Measurements from ENCODE around the gene MED20.

The MED20 gene, protein sequence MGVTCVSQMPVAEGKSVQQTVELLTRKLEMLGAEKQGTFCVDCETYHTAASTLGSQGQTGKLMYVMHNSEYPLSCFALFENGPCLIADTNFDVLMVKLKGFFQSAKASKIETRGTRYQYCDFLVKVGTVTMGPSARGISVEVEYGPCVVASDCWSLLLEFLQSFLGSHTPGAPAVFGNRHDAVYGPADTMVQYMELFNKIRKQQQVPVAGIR

DNA sequence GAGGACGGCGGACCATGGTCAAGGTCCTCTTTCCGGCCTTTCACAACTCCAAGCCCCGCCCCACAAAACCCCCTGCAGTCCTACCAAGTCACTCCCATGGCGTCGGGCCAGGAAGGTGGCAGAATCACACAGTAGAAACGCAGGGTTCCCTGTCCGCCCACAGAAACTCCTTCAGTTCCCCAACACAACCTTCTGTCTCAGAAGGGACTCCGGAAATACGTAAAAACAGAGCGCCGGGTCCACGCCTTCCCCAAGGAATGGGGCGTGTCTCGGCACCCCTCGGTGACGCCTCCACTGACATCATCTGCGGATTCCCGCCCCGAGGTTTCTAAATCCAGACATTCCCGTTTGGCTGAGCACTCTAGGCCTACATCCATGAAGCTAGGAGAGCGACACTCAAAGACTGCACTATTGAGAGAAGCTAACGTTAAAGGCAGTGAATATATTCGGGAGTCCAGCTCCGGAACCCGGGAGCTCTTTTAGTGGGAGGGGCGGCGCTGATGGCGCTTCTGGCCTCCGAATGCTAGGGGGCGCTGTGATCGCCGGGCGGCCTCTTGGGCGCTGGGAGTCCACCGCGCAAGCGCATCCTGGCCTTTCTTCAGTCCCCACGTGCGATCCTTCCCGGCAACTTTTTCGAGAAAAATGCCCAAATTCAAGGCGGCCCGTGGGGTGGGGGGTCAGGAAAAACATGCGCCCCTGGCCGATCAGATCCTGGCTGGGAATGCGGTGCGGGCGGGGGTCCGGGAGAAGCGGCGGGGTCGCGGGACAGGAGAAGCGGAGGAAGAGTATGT lies at the start of gene MED20, which contains the start of gene BYSL:
MED20 (minus strand) TSS at position 219 of the 791 bp plus-strand sequence; CDS start at position 98, 121 bp downstream.
BYSL (plus strand) TSS at position 579 of the 791 bp plus-strand sequence; CDS start at position 643, 64 bp downstream.
- TF ChIP-seq GATA2 (IDR thresholded peaks at IDR 0.05; ENCODE audit: low read depth, low read length), result no peak
- TF ChIP-seq GATA3 (IDR thresholded peaks at IDR 0.05; ENCODE audit: low read depth, low read length), result no peak

DNA sequence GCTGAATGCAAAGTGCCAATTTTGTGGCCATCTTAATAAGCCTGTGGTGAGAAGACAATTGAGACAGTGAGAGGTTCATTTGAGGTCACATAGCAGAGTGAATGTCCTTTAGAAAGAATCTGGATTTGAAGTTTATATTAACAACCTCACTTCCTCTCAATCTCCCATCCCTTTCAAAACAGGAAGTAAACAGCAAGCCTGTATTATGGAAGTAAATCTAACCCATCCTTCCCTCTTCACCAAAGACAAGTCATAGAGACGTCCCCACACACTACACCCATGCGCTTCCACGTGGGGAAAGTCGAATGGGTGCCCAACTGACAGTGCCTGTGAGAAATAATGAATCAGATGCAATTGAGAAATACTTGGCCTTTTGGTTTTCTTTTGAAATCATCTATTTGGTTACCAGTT lies 49.5 kb upstream of the MED20 start:
- TF ChIP-seq GATA3 (IDR thresholded peaks at IDR 0.05; ENCODE audit: low read depth, low read length), result no peak
- no peak for TF ChIP-seq GATA2 (IDR thresholded peaks at IDR 0.05; ENCODE audit: low read depth, low read length)

DNA sequence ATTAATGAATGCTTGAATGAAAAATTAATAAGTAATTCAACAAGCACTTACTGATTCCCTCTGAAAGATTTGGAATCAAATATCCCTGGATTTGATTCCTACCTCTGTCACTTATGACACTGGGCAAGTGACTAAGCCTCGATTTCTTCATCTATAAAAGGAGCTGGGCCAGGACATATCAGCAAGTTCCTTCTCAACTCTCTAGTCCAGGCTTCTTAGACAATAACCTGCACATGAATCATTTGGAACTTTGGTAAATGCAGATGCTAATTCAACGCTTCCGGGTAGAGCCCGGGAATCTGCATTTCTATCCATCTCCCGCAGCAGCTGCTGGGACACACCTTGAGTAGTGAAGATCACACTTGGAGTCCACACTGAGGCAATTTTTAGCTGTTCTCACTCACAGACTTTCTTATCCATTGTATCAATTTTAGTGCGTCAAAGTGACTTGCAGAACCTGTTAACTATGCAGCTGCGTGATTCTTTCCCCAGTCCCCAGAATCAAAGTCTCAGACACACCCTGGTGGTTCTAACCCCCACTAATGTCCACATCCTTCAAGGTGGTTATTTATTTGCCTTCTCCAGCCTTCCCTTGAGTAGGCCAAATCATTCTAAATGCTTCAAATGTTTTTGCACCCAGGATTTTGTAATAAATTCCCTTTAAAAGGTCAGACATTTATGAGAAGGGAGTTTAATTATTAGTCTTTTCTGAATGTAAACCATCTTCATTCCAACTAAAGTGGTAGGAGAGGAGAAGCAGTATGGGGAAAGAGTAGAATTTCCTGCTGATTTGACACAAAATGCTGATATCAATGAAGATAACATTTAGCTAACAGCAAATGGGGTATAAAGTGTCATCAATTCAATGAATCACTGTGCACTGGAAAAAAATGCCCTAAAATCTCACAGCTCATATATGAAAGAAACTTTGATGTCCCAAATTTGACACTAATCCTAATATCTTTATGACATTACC lies 46.7 kb upstream of the MED20 start:
- TF ChIP-seq GATA2 (IDR thresholded peaks at IDR 0.05; ENCODE audit: low read depth, low read length) (no peak), GATA3 (IDR thresholded peaks at IDR 0.05; ENCODE audit: low read depth, low read length) (no peak)

DNA sequence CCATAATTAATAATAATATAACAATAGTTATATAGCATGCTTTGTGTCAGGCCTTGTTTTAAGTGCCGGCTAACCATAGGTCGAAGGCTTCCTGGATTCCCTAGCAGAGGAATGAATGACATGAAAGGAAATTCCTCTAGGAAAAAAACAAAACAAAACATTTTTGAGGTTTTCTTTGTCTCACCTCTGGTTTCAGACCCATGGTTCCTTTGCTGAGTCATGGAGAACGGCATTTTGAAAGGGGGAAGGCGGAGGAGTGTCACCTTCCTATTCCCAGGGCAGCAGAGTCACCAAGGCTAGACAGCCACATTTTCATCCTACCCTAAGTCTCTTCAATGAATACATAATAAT lies 46.0 kb upstream of the MED20 start:
- TF ChIP-seq GATA3 (IDR thresholded peaks at IDR 0.05; ENCODE audit: low read depth, low read length) (no peak), GATA2 (IDR thresholded peaks at IDR 0.05; ENCODE audit: low read depth, low read length) (no peak)

DNA sequence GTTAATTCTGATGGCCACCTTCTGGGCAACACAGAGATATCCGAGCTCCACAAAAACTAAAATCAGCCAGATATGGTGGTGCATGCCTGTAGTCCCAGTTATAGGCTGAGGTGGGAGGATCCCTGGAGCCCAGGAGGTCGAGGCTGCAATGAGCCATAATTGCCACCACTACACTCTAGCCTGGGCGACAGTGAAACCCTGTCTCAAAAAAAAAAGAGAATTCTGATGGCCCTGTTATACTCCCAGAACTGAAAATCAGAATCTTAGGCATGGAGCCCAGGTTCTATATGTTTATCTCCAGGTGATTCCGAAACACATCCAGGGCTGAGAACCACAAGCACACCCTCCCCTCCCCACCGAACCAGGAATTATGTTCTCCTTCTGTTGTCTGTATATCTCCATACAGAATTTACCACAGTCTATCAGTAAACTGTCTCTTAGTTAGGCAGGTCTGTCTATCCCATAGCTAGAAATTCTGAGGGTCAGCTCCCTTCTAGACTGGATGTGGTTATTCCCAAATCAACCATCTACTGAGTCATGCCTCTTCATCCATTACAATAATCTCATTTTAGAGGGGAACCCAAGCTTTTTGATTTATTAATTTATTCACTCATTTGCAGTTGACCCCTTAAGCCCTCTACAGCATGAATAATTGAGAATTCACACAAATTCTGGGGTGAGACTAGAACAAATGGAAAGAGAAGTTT lies 45.4 kb upstream of the MED20 start:
- TF ChIP-seq GATA2 (IDR thresholded peaks at IDR 0.05; ENCODE audit: low read depth, low read length) (no peak), GATA3 (IDR thresholded peaks at IDR 0.05; ENCODE audit: low read depth, low read length) (no peak)

DNA sequence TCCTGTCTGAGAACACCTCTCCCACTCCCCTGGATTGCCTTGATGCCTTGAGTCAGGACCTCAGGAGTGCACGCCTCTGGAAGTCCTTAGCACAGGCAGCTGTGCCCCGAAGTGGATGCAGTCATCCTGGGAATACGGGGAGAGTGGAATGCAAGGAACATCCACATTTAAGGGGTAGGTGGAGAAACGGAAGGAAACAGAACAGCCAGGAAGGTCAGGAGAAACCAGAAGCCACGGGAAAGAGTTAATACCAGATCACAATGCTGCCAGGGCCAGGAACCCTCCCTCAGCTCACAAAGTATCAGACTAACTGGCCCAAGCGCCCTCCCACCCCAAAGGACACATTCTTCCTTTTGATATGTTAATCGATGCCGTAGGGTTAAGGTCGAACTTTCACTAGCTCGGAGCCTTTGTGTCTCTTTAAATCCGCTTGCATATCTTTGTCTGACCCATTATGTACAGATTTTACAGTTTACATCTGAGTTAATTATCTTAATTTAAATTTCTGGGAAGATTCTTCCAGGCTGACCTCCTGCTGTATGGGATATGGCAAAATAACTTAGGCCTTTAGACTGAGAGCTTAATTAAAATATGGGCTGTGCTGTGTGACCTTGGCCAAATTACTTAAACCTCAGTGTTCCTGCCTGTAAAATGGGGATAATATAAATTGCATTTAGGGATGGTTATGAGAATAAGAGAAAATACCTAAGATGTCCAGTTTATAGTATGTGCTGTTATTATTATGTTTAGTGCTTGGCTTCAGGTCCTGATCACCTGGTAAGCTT lies 44.7 kb upstream of the MED20 start:
- TF ChIP-seq GATA3 (IDR thresholded peaks at IDR 0.05; ENCODE audit: low read depth, low read length) (no peak), GATA2 (IDR thresholded peaks at IDR 0.05; ENCODE audit: low read depth, low read length) (no peak)

DNA sequence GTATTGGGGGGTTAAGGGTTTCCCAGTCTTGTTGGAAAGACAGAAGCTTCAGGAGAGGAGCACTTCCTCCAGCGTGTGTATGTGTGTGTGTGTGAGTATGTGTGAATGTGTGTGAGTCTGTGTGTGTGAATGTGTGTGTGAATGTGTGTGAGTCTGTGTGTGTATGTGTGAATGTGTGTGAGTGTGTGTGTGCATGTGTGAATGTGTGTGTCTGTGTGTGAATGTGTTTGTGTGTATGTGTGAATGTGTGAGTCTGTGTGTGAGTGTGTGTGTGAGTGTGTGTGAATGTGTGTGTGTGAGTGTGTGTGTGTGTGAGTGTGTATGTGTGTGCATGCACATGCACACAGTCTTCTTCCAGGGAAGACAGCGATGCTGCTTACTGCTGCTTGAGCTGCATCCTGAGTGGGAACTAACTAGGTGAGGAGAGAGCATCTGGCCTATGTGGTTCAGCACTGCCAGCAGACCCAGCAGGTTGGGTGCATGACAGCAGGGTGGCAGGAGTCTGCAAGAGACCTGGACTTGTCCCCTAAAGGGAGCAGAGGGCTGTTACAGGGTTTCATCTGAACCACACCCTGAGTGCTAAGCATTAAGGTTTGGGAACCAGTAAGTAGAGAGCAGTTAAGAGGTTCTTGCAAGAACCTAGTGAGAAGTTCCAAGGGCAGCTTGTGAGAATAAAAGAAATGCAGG lies 43.4 kb upstream of the MED20 start:
- TF ChIP-seq GATA2 (IDR thresholded peaks at IDR 0.05; ENCODE audit: low read depth, low read length) (no peak), GATA3 (IDR thresholded peaks at IDR 0.05; ENCODE audit: low read depth, low read length) (no peak)

DNA sequence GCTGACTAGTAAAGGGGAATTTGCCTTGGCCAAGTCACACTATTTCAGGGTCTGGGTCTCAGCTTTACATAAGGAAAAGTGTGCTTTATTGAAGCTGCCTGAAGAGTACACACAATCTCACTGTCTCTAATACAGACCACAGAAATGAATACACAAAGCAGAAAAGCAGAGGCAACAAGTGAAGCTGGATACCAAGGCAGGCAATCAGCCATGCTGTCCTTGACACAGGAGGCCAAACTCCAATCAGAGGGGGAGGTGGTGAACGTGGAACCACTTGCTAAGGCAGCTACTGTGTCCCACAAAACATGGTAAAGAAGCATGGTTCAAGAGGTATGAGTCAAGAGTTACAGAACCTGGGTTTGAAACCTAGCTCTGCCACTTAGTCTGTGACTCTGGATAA lies 42.4 kb upstream of the MED20 start:
- TF ChIP-seq GATA3 (IDR thresholded peaks at IDR 0.05; ENCODE audit: low read depth, low read length) (no peak), GATA2 (IDR thresholded peaks at IDR 0.05; ENCODE audit: low read depth, low read length) (no peak)

DNA sequence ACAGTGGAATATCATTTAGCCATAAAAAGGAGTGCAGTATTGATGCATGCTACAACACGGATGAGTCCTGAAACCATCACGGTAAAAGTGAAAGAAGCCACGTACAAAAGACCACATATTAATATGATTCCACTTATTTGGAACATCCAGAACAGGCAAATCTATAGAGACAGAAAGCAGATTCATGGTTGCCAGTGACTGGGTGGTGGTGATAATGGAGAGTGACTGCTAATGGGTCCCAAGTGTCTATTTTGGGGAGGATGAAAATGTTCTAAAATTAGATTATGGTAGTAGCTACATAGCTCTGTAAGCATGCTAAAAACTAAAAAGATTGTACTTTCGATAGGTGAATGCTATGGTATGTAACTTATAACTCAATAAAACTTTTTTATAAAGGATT lies 39.1 kb upstream of the MED20 start:
- TF ChIP-seq GATA2 (IDR thresholded peaks at IDR 0.05; ENCODE audit: low read depth, low read length), result no peak

DNA sequence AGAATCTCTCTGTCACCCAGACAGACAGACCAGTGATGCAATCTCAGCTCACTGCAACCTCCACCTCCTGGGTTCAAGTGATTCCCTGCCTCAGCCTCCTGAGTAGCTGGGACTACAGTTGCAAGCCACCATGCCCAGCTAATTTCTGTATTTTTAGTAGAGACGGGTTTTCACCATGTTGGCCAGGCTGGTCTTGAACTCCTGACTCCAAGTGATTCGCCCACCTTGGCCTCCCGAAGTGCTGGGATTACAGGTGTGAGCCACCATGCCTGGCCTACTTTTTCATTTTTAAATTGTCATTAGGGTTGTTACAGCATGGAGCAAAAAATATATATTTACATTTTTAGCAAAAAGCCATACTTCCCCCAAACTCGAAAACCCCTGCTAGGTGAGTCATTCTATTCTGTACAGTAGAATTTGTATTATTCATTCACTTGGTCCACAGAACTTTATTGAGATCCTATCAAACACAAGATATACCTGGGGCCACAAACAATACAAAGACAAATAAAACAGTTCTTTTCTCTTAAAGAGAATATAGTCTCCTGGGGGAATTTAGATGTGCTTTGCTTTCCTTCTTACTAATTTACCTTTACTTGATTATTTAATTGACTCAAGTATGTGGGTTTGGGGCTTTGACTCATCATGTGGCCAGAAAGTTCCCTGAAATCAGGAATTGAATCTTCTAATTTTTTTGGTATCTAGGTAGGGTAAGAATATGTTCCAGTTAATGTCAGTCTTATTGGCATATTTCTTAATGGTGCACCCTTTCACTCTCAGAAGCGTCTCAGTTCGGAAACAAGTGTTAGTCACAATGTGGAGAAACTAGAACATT lies 37.3 kb upstream of the MED20 start:
- TF ChIP-seq GATA2 (IDR thresholded peaks at IDR 0.05; ENCODE audit: low read depth, low read length) (no peak), GATA3 (IDR thresholded peaks at IDR 0.05; ENCODE audit: low read depth, low read length) (no peak)

DNA sequence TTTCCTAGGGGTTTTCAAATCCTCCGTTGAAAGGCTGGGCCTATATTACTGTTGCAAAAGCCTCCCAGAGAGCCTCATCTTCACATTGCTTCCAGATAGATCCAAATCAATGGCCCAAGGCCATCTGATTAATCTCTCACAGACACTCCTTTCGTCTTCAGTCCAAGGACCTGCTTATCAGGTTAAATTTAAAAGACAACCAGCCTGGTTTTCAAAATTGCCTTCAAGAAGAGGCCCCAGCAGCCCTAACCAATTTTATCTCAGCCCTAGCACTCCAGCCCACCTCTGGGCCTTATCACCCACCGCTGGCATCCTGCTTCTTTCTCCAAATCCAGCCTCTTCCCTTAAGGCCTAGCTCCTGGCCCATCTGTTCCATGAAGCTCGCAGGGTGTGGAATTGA lies 36.2 kb upstream of the MED20 start:
- no peak for TF ChIP-seq GATA3 (IDR thresholded peaks at IDR 0.05; ENCODE audit: low read depth, low read length)
- TF ChIP-seq GATA2 (IDR thresholded peaks at IDR 0.05; ENCODE audit: low read depth, low read length), result no peak

DNA sequence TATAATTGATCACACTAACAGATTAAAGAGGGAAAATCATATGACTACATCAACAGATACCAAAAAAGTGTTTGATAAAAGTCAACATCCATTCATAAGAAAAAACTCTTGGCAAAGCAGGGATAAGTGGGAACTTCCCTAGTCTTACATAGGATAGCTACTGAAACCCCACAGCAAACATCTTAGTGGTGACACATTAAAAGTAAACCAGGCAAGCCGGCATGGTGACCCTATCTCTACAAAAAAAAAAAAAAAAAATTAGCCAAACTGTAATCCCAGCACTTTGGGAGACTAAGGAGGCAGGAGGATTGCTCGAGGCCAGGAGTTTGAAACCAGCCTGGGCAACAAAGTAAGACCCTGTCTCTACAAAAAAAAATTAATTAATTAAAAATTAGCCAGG lies 34.5 kb upstream of the MED20 start:
- TF ChIP-seq GATA2 (IDR thresholded peaks at IDR 0.05; ENCODE audit: low read depth, low read length), result no peak
- TF ChIP-seq GATA3 (IDR thresholded peaks at IDR 0.05; ENCODE audit: low read depth, low read length), result no peak

Measured in SH-SY5Y (cell line).